Measurements from ENCODE around the gene DCAF8. TPM values are rescaled to one million over a fixed set of nuclear protein-coding genes. Genes with fewer than 3 reads are reported as not detected.

DCAF8 gene
- total RNA-seq, 1 experiment from 2014 or later, result 129 TPM

DNA sequence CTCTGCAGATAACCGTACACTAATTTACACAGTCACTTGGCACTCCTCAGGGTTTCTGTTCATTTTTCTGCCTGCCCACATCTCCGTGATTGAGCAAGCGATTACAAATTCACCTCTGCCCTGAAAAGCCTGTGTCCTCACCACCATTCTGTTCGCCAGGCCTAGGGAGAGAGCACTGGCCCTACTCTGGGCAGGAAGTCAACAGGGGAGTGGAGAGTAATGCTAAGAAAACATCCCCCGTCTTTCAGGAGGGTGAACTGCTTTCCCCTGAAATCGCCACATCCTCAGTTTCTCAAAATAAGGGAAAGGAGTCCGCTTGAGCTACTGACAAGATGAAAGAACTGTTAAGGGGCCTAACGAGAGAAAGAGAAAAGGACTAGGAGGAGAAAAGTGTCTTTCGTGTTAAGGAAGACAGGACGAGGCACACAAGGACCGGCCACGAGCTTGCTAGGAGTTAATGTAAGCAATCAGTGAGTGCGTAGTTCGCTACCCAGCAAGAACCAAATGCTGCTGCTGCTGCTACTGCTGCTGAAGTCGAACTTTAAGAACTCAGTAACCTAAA lies 22.0 kb upstream of the DCAF8 start:
- H3K36me3 ChIP-seq (replicated peaks; ENCODE audit: control insufficient read depth, insufficient read depth, low read length), result peaks cover 30% of the 10 kb centered on the region
- no peak for DNase-seq

GRCh38 chr1:160282807-160283206 lies 20.5 kb upstream of the DCAF8 start:
- peak; percentile 41 for DNase-seq
- H3K36me3 ChIP-seq (replicated peaks; ENCODE audit: control insufficient read depth, insufficient read depth, low read length), result peaks cover 42% of the 10 kb centered on the region
- H3K27me3 ChIP-seq (ENCODE audit: control insufficient read depth, insufficient read depth, low read length), result no peaks in the 10 kb centered on the region
- H3K4me3 ChIP-seq (ENCODE audit: insufficient read depth, low read depth, low read length), result no peak overlapping the region

More for the DNA sequence above, 22.0 kb upstream of the DCAF8 start:
- peak overlapping the region; percentile 86 for H3K4me3 ChIP-seq (ENCODE audit: insufficient read depth, low read depth, low read length)
- no peaks in the 10 kb centered on the region for H3K27me3 ChIP-seq (ENCODE audit: control insufficient read depth, insufficient read depth, low read length)

DNA sequence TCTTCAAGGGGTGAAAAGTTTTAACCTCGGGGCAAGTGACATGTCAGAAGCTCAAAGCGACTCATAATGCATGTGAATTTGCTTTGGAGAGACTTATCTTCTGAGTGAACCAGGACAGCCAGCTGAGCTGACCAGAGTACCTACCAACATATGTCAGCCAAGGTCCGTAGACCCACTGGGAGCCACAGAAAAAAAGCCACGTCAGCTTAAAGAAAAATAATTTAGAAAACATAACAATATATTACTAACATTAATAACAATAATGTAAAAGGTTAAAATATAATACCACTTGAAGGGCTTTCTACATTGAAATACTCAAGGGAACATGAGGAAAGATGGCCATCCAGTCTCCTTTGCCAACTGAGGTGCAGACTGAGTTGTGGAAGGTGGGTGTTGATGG lies 15.6 kb upstream of the DCAF8 start:
- Histone ChIP-seq H3K36me3 (replicated peaks; ENCODE audit: control insufficient read depth, insufficient read depth, low read length) (peaks cover 44% of the 10 kb centered on the region), H3K27me3 (ENCODE audit: control insufficient read depth, insufficient read depth, low read length) (no peaks in the 10 kb centered on the region; the same call in 1 of the 2 replicates), H3K4me3 (ENCODE audit: insufficient read depth, low read depth, low read length) (no peak overlapping the region)
- no peak for DNase-seq

DNA sequence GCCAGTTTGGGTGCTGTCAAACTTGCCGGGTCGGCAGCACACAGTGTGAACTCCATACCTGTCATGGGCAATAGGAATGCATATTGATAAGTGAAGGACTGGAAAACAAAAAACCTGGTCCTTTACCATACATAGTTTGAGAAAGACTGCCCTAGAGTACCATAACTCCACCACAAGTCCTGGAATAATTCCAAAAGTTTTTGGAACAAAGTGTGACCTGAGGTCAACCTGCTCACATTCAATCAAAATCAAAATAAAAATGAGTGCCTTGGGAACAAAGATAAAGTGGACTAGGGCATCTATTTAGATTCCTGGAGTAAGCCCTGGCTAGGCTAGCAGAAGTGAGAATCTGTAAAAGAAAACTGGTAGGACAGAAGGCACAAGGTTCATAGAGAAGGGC lies 15.0 kb upstream of the DCAF8 start:
- no peaks in the 10 kb centered on the region; the same call in 1 of the 2 replicates for H3K27me3 ChIP-seq (ENCODE audit: control insufficient read depth, insufficient read depth, low read length)
- H3K4me3 ChIP-seq (ENCODE audit: insufficient read depth, low read depth, low read length), result no peak overlapping the region
- peaks cover 37% of the 10 kb centered on the region for H3K36me3 ChIP-seq (replicated peaks; ENCODE audit: control insufficient read depth, insufficient read depth, low read length)
- no peak for DNase-seq

- Histone ChIP-seq H3K36me3 (replicated peaks; ENCODE audit: control insufficient read depth, insufficient read depth, low read length) (no peaks in the 10 kb centered on the region), H3K4me3 (ENCODE audit: insufficient read depth, low read depth, low read length) (no peak overlapping the region), H3K27me3 (ENCODE audit: control insufficient read depth, insufficient read depth, low read length) (no peaks in the 10 kb centered on the region; the same call in 1 of the 2 replicates)
- DNase-seq, result no peak
These were observed 8.7 kb upstream of the DCAF8 start for GRCh38 chr1:160271025-160271424.

DNA sequence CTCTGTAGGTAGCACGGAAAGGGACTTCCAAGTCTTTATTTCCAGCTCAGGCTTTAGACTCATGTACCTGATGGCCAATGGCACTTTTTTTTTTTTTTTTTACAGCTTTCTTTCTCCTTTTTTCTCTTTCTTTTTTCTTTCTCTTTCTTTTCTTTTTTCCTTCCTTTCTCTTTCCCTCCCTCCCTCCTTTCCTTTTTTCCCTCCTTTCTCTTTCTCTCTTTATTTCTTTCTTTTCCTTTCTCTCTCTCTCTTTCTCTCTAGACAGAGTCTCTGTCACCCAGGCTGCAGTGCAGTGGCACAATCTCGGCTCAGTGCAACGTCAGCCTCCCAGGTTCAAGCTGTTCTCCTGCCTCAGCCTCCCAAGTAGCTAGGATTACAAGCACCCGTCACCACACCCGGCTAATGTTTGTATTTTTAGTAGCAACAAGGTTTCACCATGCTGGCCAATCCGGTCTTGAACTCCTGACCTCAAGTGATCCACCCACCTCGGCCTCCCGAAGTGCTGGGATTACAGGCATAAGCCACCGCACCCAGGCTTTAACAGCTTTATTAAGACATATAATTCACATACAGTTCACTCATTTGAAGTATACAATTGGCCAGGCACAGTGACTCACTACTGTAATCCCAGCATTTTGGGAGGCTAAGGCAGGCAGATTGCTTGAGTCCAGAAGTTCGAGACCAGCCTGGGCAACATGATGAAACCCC lies 5.1 kb upstream of the DCAF8 start:
- DNase-seq, result no peak

DNA sequence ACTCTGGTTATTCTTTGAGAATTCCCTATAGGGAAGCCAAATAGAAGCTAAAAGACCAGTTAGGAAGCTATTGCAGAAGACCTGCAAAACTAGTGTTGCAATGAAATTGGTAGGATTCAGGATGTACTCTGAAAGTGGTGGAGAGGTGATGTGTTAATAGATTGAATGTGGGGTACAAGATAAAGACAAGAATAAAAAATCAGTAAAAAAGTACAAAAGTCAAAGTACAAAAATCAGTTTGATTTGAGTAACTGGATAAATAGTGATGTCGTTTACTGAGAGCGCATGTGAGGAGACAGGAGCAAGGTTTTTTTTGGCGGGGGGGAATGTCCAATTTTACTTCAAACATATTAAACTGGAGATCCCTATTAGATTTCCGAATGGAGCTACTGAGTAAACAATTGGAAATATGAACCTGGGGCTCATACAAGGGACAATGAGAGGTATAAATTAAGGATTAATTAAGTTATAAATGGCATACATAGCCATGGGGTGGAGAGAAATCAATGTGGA lies 2.5 kb upstream of the DCAF8 start:
- no peaks in the 10 kb centered on the region; the same call in 1 of the 2 replicates for H3K27me3 ChIP-seq (ENCODE audit: control insufficient read depth, insufficient read depth, low read length)
- DNase-seq, result no peak
- no peaks in the 10 kb centered on the region for H3K36me3 ChIP-seq (replicated peaks; ENCODE audit: control insufficient read depth, insufficient read depth, low read length)
- H3K4me3 ChIP-seq (ENCODE audit: insufficient read depth, low read depth, low read length), result no peak overlapping the region

More for the DNA sequence above, 5.1 kb upstream of the DCAF8 start:
- Histone ChIP-seq H3K27me3 (ENCODE audit: control insufficient read depth, insufficient read depth, low read length) (no peaks in the 10 kb centered on the region; the same call in 1 of the 2 replicates), H3K4me3 (ENCODE audit: insufficient read depth, low read depth, low read length) (no peak overlapping the region), H3K36me3 (replicated peaks; ENCODE audit: control insufficient read depth, insufficient read depth, low read length) (no peaks in the 10 kb centered on the region)

- peak overlapping the region; percentile 97 for H3K4me3 ChIP-seq (ENCODE audit: insufficient read depth, low read depth, low read length)
- no peaks in the 10 kb centered on the region; the same call in 1 of the 2 replicates for H3K27me3 ChIP-seq (ENCODE audit: control insufficient read depth, insufficient read depth, low read length)
- peak; percentile 53 for DNase-seq
- no peaks in the 10 kb centered on the region for H3K36me3 ChIP-seq (replicated peaks; ENCODE audit: control insufficient read depth, insufficient read depth, low read length)
These were observed 825 bp downstream of the DCAF8 start for GRCh38 chr1:160261556-160261892.

- Histone ChIP-seq H3K4me3 (ENCODE audit: insufficient read depth, low read depth, low read length) (peak overlapping the region; percentile 97), H3K27me3 (ENCODE audit: control insufficient read depth, insufficient read depth, low read length) (no peaks in the 10 kb centered on the region), H3K36me3 (replicated peaks; ENCODE audit: control insufficient read depth, insufficient read depth, low read length) (no peaks in the 10 kb centered on the region)
- DNase-seq, result no peak
These were observed 1.7 kb downstream of the DCAF8 start for GRCh38 chr1:160260406-160261382.

- H3K4me3 ChIP-seq (ENCODE audit: insufficient read depth, low read depth, low read length), result no peak overlapping the region
- no peak for DNase-seq
- H3K36me3 ChIP-seq (replicated peaks; ENCODE audit: control insufficient read depth, insufficient read depth, low read length), result no peaks in the 10 kb centered on the region
- H3K27me3 ChIP-seq (ENCODE audit: control insufficient read depth, insufficient read depth, low read length), result no peaks in the 10 kb centered on the region
These were observed 4.1 kb downstream of the DCAF8 start for GRCh38 chr1:160258177-160258798.

GRCh38 chr1:160257411-160258015 lies 4.8 kb downstream of the DCAF8 start:
- Histone ChIP-seq H3K27me3 (ENCODE audit: control insufficient read depth, insufficient read depth, low read length) (no peaks in the 10 kb centered on the region), H3K36me3 (replicated peaks; ENCODE audit: control insufficient read depth, insufficient read depth, low read length) (no peaks in the 10 kb centered on the region), H3K4me3 (ENCODE audit: insufficient read depth, low read depth, low read length) (no peak overlapping the region)
- DNase-seq, result no peak

GRCh38 chr1:160256396-160257046 lies 5.8 kb downstream of the DCAF8 start:
- Histone ChIP-seq H3K4me3 (ENCODE audit: insufficient read depth, low read depth, low read length) (no peak overlapping the region), H3K36me3 (replicated peaks; ENCODE audit: control insufficient read depth, insufficient read depth, low read length) (no peaks in the 10 kb centered on the region), H3K27me3 (ENCODE audit: control insufficient read depth, insufficient read depth, low read length) (no peaks in the 10 kb centered on the region)
- DNase-seq, result no peak

- no peaks in the 10 kb centered on the region for H3K27me3 ChIP-seq (ENCODE audit: control insufficient read depth, insufficient read depth, low read length)
- H3K4me3 ChIP-seq (ENCODE audit: insufficient read depth, low read depth, low read length), result no peak overlapping the region
- H3K36me3 ChIP-seq (replicated peaks; ENCODE audit: control insufficient read depth, insufficient read depth, low read length), result no peaks in the 10 kb centered on the region; the same call in 1 of the 2 replicates
- no peak for DNase-seq
These were observed 6.5 kb downstream of the DCAF8 start for GRCh38 chr1:160255781-160256300.

Data from H7 (cell line).